T-cell (primary cell): ENCODE results near the gene TM4SF1. TPM values are rescaled to one million over a fixed set of nuclear protein-coding genes. Genes with fewer than 3 reads are reported as not detected.
A peak's percentile ranks its signal among the peaks of the same experiment; 100 is the strongest.

Source experiments
- ATAC-seq, 4 experiments: fragments of 200-7000 bp in 3 of 4; fragments of 150-1000 bp in 1 of 4; cut with Tn5 transposase; replicated peaks in 1 of 4; 1 replicate in 3 of 4; 2 replicates in 1 of 4; pipeline ENCODE4 v1.10.0; 2021; ENCODE audit warnings: moderate library complexity in 3 of 4, mild to moderate bottlenecking in 2 of 4, moderate number of reproducible peaks in 1 of 4
- CTCF ChIA-PET, 2 donors: fragments of 300-600 bp; sonication (Branson Sonifier 250); formaldehyde crosslinking; loops; one replicate each; lab custom pipeline; 2022; ENCODE audit warnings: antibody characterized with exemption in 2 of 2; lab: Charles Lee
- POLR2A ChIA-PET, 2 donors: fragments of 300-600 bp; sonication (Branson Sonifier 250); formaldehyde crosslinking; loops; one replicate each; lab custom pipeline; 2022; ENCODE audit warnings: antibody characterized with exemption in 2 of 2; lab: Charles Lee
- DNase-seq, 35 experiments: peaks; one replicate each; pipeline versions ENCODE4 v3.0.0 to v3.0.0-alpha.2; 2013 to 2023
- H3K27ac ChIP-seq: one replicate; pipeline ENCODE4 v1.5.1; 2013; ENCODE audit warnings: low read length
- H3K27me3 ChIP-seq, 2 experiments: replicated peaks in 1 of 2; 1 replicate in 1 of 2; 2 replicates in 1 of 2; pipeline versions ENCODE4 v1.6.1 to v1.7.0; 2013; ENCODE audit warnings: low read length in 1 of 2, mixed read lengths in 1 of 2; ENCODE audit not compliant: control insufficient read depth in 2 of 2, insufficient read depth in 2 of 2; ENCODE audit errors: extremely low read depth in 1 of 2
- H3K36me3 ChIP-seq, 2 donors: 1 replicate in 1 of 2; 2 replicates in 1 of 2; pipeline versions ENCODE4 v1.6.1 to v1.7.0; 2013; ENCODE audit warnings: low read length in 1 of 2; ENCODE audit not compliant: control insufficient read depth in 2 of 2, insufficient read depth in 1 of 2; ENCODE audit errors: extremely low read depth in 1 of 2
- H3K4me1 ChIP-seq, 2 experiments: 1 replicate in 1 of 2; 2 replicates in 1 of 2; pipeline versions ENCODE4 v1.6.1 to v1.7.0; 2013; ENCODE audit warnings: low read length in 2 of 2, mixed read lengths in 1 of 2; ENCODE audit not compliant: insufficient read depth in 2 of 2, control insufficient read depth in 1 of 2; ENCODE audit errors: extremely low read depth in 1 of 2
- H3K4me3 ChIP-seq, 2 donors: 1 replicate in 1 of 2; 2 replicates in 1 of 2; pipeline versions ENCODE4 v1.5.1 to v1.7.0; 2013; ENCODE audit warnings: mild to moderate bottlenecking in 2 of 2, low read length in 1 of 2, moderate library complexity in 1 of 2; ENCODE audit not compliant: control insufficient read depth in 1 of 2; ENCODE audit errors: extremely low read depth in 1 of 2
- H3K9me3 ChIP-seq: 2 replicates; pipeline ENCODE4 v1.7.0; 2013
- H3K27ac Mint-ChIP-seq, 2 donors: one replicate each; pipeline ENCODE4 v1.8.0; 2020 to 2021; ENCODE audit warnings: mild to moderate bottlenecking in 2 of 2, mixed read lengths in 2 of 2
- H3K27me3 Mint-ChIP-seq, 2 donors: one replicate each; pipeline ENCODE4 v1.8.0; 2021 to 2022; ENCODE audit warnings: mixed read lengths in 2 of 2
- H3K36me3 Mint-ChIP-seq: one replicate; pipeline ENCODE4 v1.8.0; 2021; ENCODE audit warnings: mixed read lengths
- H3K4me1 Mint-ChIP-seq, 3 donors: one replicate each; pipeline ENCODE4 v1.8.0; 2020 to 2022; ENCODE audit warnings: mixed read lengths in 3 of 3, mild to moderate bottlenecking in 1 of 3
- H3K4me3 Mint-ChIP-seq, 3 donors: one replicate each; pipeline ENCODE4 v1.8.0; 2020 to 2022; ENCODE audit warnings: mild to moderate bottlenecking in 3 of 3, mixed read lengths in 3 of 3, moderate library complexity in 3 of 3
- H3K9me3 Mint-ChIP-seq, 3 donors: one replicate each; pipeline ENCODE4 v1.8.0; 2020 to 2022; ENCODE audit warnings: mixed read lengths in 3 of 3
- WGBS: methylation state at CpG from one replicate; pipeline ENCODE4 v1.1.5; 2013; ENCODE audit warnings: missing lambda C conversion rate; ENCODE audit not compliant: insufficient coverage; 5-methylcytosine and 5-hydroxymethylcytosine counted together
- total RNA-seq, 35 experiments: library from RNA in 6 of 35; stranded (reverse) in 6 of 35; fragments of 120-200 nt in 1 of 35; gene quantifications; one replicate each; pipeline versions ENCODE4 v1.2.1 to v1.2.4 and lab custom pipeline; 2013 to 2026

The TM4SF1 gene
- total RNA-seq, 5 donors from 2014 or later (not counting 1 experiment from before 2014, with no cell fraction given): 0.76 to 1.0 (median 0.79) TPM; not detected in 2

DNA sequence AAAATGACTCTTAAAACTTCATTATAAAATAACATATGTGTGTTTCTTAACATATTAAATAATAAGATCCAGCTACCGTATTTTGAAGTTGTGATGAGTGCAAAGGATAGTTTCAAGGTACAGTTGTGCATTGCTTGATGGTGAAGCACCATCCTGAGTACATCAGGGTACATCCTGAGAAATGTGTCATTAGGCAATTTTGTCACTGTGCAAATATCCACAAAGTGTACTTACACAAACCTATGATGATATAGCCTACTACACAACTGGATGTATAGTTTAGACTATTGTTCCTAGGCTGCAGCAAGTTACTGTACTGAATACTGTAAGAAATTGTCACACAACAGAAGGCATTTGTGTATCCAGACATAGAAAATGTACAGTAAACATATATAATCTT lies 20.8 kb upstream of the TM4SF1 start:
- no peak overlapping the region for H3K4me3 ChIP-seq
- H3K27ac ChIP-seq: no peak overlapping the region
- no peaks in the 10 kb centered on the region for H3K4me1 ChIP-seq
- no peak for ATAC-seq
- ChIA-PET POLR2A (interaction anchor here in 1 of 2 donors (0.6 kb wide), 1 partner anchor 456 kb away, joined by 5 read pairs; no protein-coding TSS in a partner anchor), CTCF (no interaction called here)
- Mint-ChIP-seq H3K27ac (no peak overlapping the region), H3K4me3 (no peak overlapping the region), H3K36me3 (no peaks in the 10 kb centered on the region), H3K27me3 (peaks cover 9 to 19% of the 10 kb centered on the region in 2 donors), H3K4me1 (no peaks in the 10 kb centered on the region), H3K9me3 (no peaks in the 10 kb centered on the region)
- H3K36me3 ChIP-seq: no peaks in the 10 kb centered on the region
- no peak for DNase-seq
- no CpG with 5 or more reads among the region's 1 CpG for WGBS
- no peaks in the 10 kb centered on the region for H3K27me3 ChIP-seq
- no peaks in the 10 kb centered on the region for H3K9me3 ChIP-seq

DNA sequence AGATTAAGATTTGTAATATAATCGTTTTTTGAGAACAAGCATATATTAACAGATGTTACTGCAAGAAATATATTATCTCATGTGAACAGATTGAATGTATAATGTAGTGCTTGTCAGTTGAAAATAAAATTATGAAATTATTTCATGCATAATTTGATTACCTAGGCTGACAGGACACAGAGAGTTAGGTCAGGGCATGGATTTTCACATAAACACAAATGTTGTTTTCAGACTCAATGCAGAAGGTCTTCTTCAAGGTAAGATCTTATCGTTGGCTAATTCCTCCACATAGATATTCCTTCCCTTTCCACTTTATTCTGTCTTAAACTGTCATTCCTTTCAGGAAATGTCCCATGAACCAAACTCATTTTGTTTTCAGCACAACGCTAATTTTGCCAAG lies 20.1 kb upstream of the TM4SF1 start:
- no peaks in the 10 kb centered on the region for H3K9me3 ChIP-seq
- ATAC-seq: no peak
- no peak overlapping the region for H3K27ac ChIP-seq
- DNase-seq: no peak
- no peak overlapping the region for H3K4me3 Mint-ChIP-seq
- POLR2A ChIA-PET: no interaction called here
- CTCF ChIA-PET: no interaction called here
- H3K4me1 ChIP-seq: no peaks in the 10 kb centered on the region
- H3K27ac Mint-ChIP-seq: no peak overlapping the region
- no peak overlapping the region for H3K4me3 ChIP-seq
- peaks cover 5 to 15% of the 10 kb centered on the region in 2 donors for H3K27me3 Mint-ChIP-seq
- 70% methylated on average over 1 of the region's 3 CpGs for WGBS
- no peaks in the 10 kb centered on the region for H3K27me3 ChIP-seq
- no peaks in the 10 kb centered on the region for H3K36me3 Mint-ChIP-seq
- H3K9me3 Mint-ChIP-seq: no peaks in the 10 kb centered on the region
- H3K36me3 ChIP-seq: no peaks in the 10 kb centered on the region
- no peaks in the 10 kb centered on the region for H3K4me1 Mint-ChIP-seq

- 91% methylated on average over 5 of the region's 6 CpGs for WGBS
- ATAC-seq (no peak), DNase-seq (no peak)
- Mint-ChIP-seq H3K4me3 (no peak overlapping the region), H3K36me3 (no peaks in the 10 kb centered on the region), H3K4me1 (no peaks in the 10 kb centered on the region), H3K9me3 (no peaks in the 10 kb centered on the region), H3K27me3 (peaks cover 6 to 8% of the 10 kb centered on the region in 2 donors), H3K27ac (no peak overlapping the region)
- CTCF ChIA-PET: no interaction called here
- H3K36me3 ChIP-seq: no peaks in the 10 kb centered on the region
- H3K4me1 ChIP-seq: no peaks in the 10 kb centered on the region
- POLR2A ChIA-PET: no interaction called here
- H3K4me3 ChIP-seq: no peak overlapping the region
- no peak overlapping the region for H3K27ac ChIP-seq
- H3K9me3 ChIP-seq: no peaks in the 10 kb centered on the region
- no peaks in the 10 kb centered on the region for H3K27me3 ChIP-seq
These were observed 19.0 kb upstream of the TM4SF1 start for GRCh38 chr3:149396476-149396875.

DNA sequence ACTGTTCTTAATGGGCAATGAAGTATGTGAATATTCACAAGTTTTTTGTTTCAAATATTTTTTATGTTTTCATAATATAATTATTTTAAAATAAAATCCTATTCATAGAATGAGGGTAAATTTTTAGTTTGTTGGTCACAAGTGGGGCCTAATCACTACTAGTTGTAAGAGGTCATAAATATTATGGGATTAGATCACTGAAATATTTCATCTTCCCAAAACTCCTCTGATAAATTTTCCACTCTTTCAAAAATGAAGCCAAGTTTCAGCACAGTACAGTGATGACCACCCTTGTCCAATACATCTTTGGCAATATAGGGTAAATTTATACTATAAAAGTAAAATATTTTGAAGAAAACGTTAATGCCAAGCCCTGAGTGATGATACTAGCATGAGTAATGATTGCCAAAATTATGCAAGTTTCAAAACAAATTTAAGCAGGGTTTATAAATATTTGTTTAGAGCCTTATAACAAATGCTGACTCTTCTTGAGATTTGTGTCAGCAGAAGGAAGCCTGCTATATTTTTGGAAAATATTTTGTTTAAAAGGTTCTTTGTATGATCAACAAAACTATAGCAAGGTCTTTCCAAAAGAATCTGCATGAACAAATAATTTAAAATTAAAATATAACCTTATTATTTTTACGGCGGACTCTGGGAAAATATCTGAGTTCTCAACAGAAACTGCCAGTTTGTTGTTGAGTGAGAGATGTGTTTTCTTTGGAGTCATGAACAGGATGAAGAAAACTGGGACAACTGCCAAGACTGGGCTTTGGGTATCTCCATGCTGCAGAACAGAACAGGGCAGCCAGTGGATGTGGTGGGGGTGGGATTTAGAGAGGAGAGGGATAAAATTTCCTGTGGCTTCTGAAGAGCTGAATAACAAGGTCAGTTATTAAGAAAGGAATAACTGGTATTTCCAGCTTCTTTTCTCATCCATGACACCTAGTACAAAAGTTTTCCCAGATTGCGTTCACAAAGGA lies 17.9 kb upstream of the TM4SF1 start:
- H3K27me3 Mint-ChIP-seq: peaks cover 11 to 15% of the 10 kb centered on the region in 2 donors
- 50% methylated on average over 1 of the region's 4 CpGs for WGBS
- no peaks in the 10 kb centered on the region for H3K36me3 Mint-ChIP-seq

GRCh38 chr3:149393345-149394160 lies 16.1 kb upstream of the TM4SF1 start:
- H3K9me3 Mint-ChIP-seq: no peaks in the 10 kb centered on the region
- no peak overlapping the region for H3K27ac ChIP-seq
- H3K4me1 Mint-ChIP-seq: no peaks in the 10 kb centered on the region
- ATAC-seq (no peak), DNase-seq (peak in 10 of 35 experiments; percentile 1 to 27 (median 4))
- H3K27me3 ChIP-seq: no peaks in the 10 kb centered on the region
- H3K4me3 Mint-ChIP-seq: no peak overlapping the region
- H3K36me3 Mint-ChIP-seq: no peaks in the 10 kb centered on the region
- ChIA-PET POLR2A (no interaction called here), CTCF (no interaction called here)
- H3K9me3 ChIP-seq: no peaks in the 10 kb centered on the region
- peaks cover 12 to 16% of the 10 kb centered on the region in 2 donors for H3K27me3 Mint-ChIP-seq
- H3K4me1 ChIP-seq: no peaks in the 10 kb centered on the region
- no CpG with 5 or more reads among the region's 4 CpGs for WGBS
- H3K36me3 ChIP-seq: no peaks in the 10 kb centered on the region
- H3K27ac Mint-ChIP-seq: no peak overlapping the region
- H3K4me3 ChIP-seq: no peak overlapping the region

More for the DNA sequence above, 17.9 kb upstream of the TM4SF1 start:
- no peaks in the 10 kb centered on the region for H3K4me1 Mint-ChIP-seq
- Histone ChIP-seq H3K4me3 (no peak overlapping the region), H3K27me3 (no peaks in the 10 kb centered on the region), H3K36me3 (no peaks in the 10 kb centered on the region), H3K4me1 (no peaks in the 10 kb centered on the region), H3K9me3 (no peaks in the 10 kb centered on the region), H3K27ac (no peak overlapping the region)
- no peaks in the 10 kb centered on the region for H3K9me3 Mint-ChIP-seq
- ATAC-seq: no peak
- H3K27ac Mint-ChIP-seq: no peak overlapping the region
- ChIA-PET POLR2A (no interaction called here), CTCF (no interaction called here)
- no peak for DNase-seq
- no peak overlapping the region for H3K4me3 Mint-ChIP-seq

DNA sequence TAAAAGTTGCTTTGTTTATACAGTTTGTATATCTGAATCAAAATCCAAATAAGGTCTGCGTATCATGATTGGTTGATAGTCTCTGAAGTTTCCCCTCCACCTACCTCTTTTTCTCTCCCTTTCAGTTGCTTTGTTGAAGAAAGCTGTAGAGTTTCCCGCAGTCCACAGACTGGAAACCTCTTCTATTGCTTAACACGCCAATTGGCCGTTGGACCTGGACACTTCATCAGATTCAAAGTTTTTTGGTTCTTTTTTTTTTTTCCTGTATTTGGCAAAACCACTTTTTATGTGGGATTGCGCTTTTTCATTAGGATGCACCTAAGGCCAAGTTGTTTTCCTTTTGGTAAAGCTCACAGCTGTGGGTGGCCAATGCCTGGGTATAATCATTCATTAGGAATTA lies 14.5 kb upstream of the TM4SF1 start:
- Mint-ChIP-seq H3K4me3 (no peak overlapping the region), H3K27me3 (peaks cover 15 to 18% of the 10 kb centered on the region in 2 donors), H3K27ac (no peak overlapping the region), H3K36me3 (no peaks in the 10 kb centered on the region), H3K4me1 (no peaks in the 10 kb centered on the region), H3K9me3 (no peaks in the 10 kb centered on the region)
- ChIA-PET CTCF (interaction anchor here in 1 of 2 donors (0.7 kb wide), 1 partner anchor 36 kb away, joined by 3 read pairs; no protein-coding TSS in a partner anchor), POLR2A (interaction anchor here in 1 of 2 donors (0.7 kb wide), 1 partner anchor 25 kb away, joined by 5 read pairs; no protein-coding TSS in a partner anchor)
- ATAC-seq: no peak
- no peaks in the 10 kb centered on the region for H3K36me3 ChIP-seq
- 53% methylated on average over 3 of the region's 5 CpGs for WGBS
- H3K27me3 ChIP-seq: no peaks in the 10 kb centered on the region
- no peak overlapping the region for H3K27ac ChIP-seq
- no peak overlapping the region for H3K4me3 ChIP-seq
- DNase-seq: no peak
- H3K4me1 ChIP-seq: no peaks in the 10 kb centered on the region
- no peaks in the 10 kb centered on the region for H3K9me3 ChIP-seq
